Ishikawa (cell line): ENCODE measurements around the gene MYO16.

Experiments
- CEBPB ChIP-seq: IDR thresholded peaks from 2 replicates; pipeline ENCODE4 v1.6.1; 2012
- CREB1 ChIP-seq: IDR thresholded peaks from 2 replicates; pipeline ENCODE4 v1.6.1; 2012; ENCODE audit warnings: low read depth
- EGR1 ChIP-seq: IDR thresholded peaks from 2 replicates; pipeline ENCODE4 v1.6.1; 2012
- EP300 ChIP-seq: IDR thresholded peaks from 2 replicates; pipeline ENCODE4 v1.6.1; 2012; ENCODE audit warnings: borderline replicate concordance
- FOXM1 ChIP-seq: IDR thresholded peaks from 2 replicates; pipeline ENCODE4 v1.6.1; 2012; ENCODE audit warnings: low read depth, borderline replicate concordance
- MAX ChIP-seq: IDR thresholded peaks from 2 replicates; pipeline ENCODE4 v1.6.1; 2012
- NFIC ChIP-seq: IDR thresholded peaks from 2 replicates; pipeline ENCODE4 v1.6.1; 2012
- RAD21 ChIP-seq: IDR thresholded peaks from 2 replicates; pipeline ENCODE4 v1.6.1; 2012; ENCODE audit warnings: low read depth
- REST ChIP-seq: IDR thresholded peaks from 2 replicates; pipeline ENCODE4 v1.6.1; 2012; ENCODE audit warnings: low read depth, mild to moderate bottlenecking
- TAF1 ChIP-seq: IDR thresholded peaks from 2 replicates; pipeline ENCODE4 v1.6.1; 2012; ENCODE audit warnings: low read depth, mild to moderate bottlenecking
- TCF12 ChIP-seq: IDR thresholded peaks from 2 replicates; pipeline ENCODE4 v1.6.1; 2012; ENCODE audit warnings: low read depth
- TEAD4 ChIP-seq: IDR thresholded peaks from 2 replicates; pipeline ENCODE4 v1.6.1; 2012
- USF1 ChIP-seq: IDR thresholded peaks from 2 replicates; pipeline ENCODE4 v1.6.1; 2012
- YY1 ChIP-seq: IDR thresholded peaks from 2 replicates; pipeline ENCODE4 v1.6.1; 2012; ENCODE audit warnings: low read depth
- ZBTB7A ChIP-seq: IDR thresholded peaks from 2 replicates; pipeline ENCODE4 v1.6.1; 2012; ENCODE audit warnings: low read depth

The MYO16 gene

GRCh38 chr13:108922108-108922507 is 292.7 kb downstream of the MYO16 start:
- TF ChIP-seq EP300 = no peak
- TF ChIP-seq TEAD4 = no peak

GRCh38 chr13:108923386-108924047 is 294.1 kb downstream of the MYO16 start:
- TF ChIP-seq TEAD4 (no peak), EGR1 (no peak), USF1 (no peak), EP300 (no peak), CEBPB (no peak), REST (no peak), RAD21 (no peak), FOXM1 (no peak)

GRCh38 chr13:108924134-108924533 is 294.7 kb downstream of the MYO16 start:
- TF ChIP-seq USF1 = no peak
- TF ChIP-seq CREB1 = no peak
- TF ChIP-seq RAD21 = no peak
- TF ChIP-seq EGR1 = no peak

- TF ChIP-seq TEAD4 (no peak), TCF12 (no peak), NFIC (no peak), ZBTB7A (no peak), CREB1 (no peak)
These were observed 295.1 kb downstream of the MYO16 start for GRCh38 chr13:108924541-108924940.

- TF ChIP-seq EGR1 (no peak), YY1 (no peak), TCF12 (no peak), USF1 (no peak), MAX (no peak), EP300 (no peak), CEBPB (no peak), TEAD4 (no peak), TAF1 (no peak), REST (no peak), FOXM1 (no peak), NFIC (no peak), ZBTB7A (no peak), RAD21 (no peak), CREB1 (no peak)
These were observed 295.7 kb downstream of the MYO16 start for GRCh38 chr13:108925070-108925469.

GRCh38 chr13:108926862-108927261 is 297.5 kb downstream of the MYO16 start:
- TF ChIP-seq TAF1 = no peak

GRCh38 chr13:108927615-108928014 is 298.2 kb downstream of the MYO16 start:
- TF ChIP-seq EGR1 = no peak
